ENCODE measurements around the gene FRMD1.

FRMD1 gene

GRCh38 chr6:168109171-168109570 lies 30.2 kb upstream of the FRMD1 start:
- no peak for TF ChIP-seq CTCF (IDR thresholded peaks at IDR 0.05; ENCODE audit: extremely low read depth, missing control alignments)
- DNase-seq (ENCODE audit: low spot score) = no peak

- no peak for DNase-seq (ENCODE audit: low spot score)
- TF ChIP-seq CTCF (IDR thresholded peaks at IDR 0.05; ENCODE audit: extremely low read depth, missing control alignments) = no peak
These were observed 28.4 kb upstream of the FRMD1 start for GRCh38 chr6:168107191-168107983.

GRCh38 chr6:168106633-168107005 lies 27.6 kb upstream of the FRMD1 start:
- no peak for DNase-seq (ENCODE audit: low spot score)
- TF ChIP-seq CTCF (IDR thresholded peaks at IDR 0.05; ENCODE audit: extremely low read depth, missing control alignments) = no peak

- no peak for DNase-seq (ENCODE audit: low spot score)
- TF ChIP-seq CTCF (IDR thresholded peaks at IDR 0.05; ENCODE audit: extremely low read depth, missing control alignments) = no peak
These were observed 27.0 kb upstream of the FRMD1 start for GRCh38 chr6:168105813-168106632.

- DNase-seq (ENCODE audit: low spot score) = no peak
- no peak for TF ChIP-seq CTCF (IDR thresholded peaks at IDR 0.05; ENCODE audit: extremely low read depth, missing control alignments)
These were observed 25.6 kb upstream of the FRMD1 start for GRCh38 chr6:168104636-168105035.

GRCh38 chr6:168103050-168103830 lies 24.2 kb upstream of the FRMD1 start:
- no peak for DNase-seq (ENCODE audit: low spot score)
- TF ChIP-seq CTCF (IDR thresholded peaks at IDR 0.05; ENCODE audit: extremely low read depth, missing control alignments) = no peak
